ENCODE measurements around the gene CAPN10. TPM values are rescaled to one million over a fixed set of nuclear protein-coding genes. Genes with fewer than 3 reads are reported as not detected.

CAPN10 gene
- polyA plus RNA-seq, 1 donor (not counting 4 experiments of a cell fraction or from before 2014, with no cell fraction given): 7.1 TPM

GRCh38 chr2:240567137-240567871, 19.2 kb upstream of the CAPN10 start:
- peaks cover 5% of the 10 kb centered on the region for H4K20me1 ChIP-seq (ENCODE audit: control insufficient read depth, extremely low read depth, insufficient read depth, low read length)
- H3K79me2 ChIP-seq (ENCODE audit: control insufficient read depth, insufficient read depth, low read length): no peaks in the 10 kb centered on the region
- H3K27ac ChIP-seq (ENCODE audit: control insufficient read depth, insufficient read depth, low read length): peak overlapping the region; percentile 56
- peaks cover 36% of the 10 kb centered on the region for H3K4me1 ChIP-seq (ENCODE audit: control insufficient read depth, extremely low read depth, insufficient read depth, low read length)
- peak overlapping the region; percentile 66 for H3K9ac ChIP-seq (ENCODE audit: control insufficient read depth, extremely low read depth, insufficient read depth, low read length)
- H3K27me3 ChIP-seq (ENCODE audit: control insufficient read depth, extremely low read depth, insufficient read depth, low read length): no peaks in the 10 kb centered on the region
- peak overlapping the region; percentile 54 for H2AFZ ChIP-seq (ENCODE audit: control insufficient read depth, low read length)
- H3K4me3 ChIP-seq (ENCODE audit: control insufficient read depth in 2 of 3, extremely low read depth in 1 of 3, insufficient read depth in 2 of 3, low read depth in 1 of 3, low read length in 3 of 3): peak overlapping the region; percentile 57 to 82 (median 71)
- no peaks in the 10 kb centered on the region for H3K9me3 ChIP-seq (ENCODE audit: control insufficient read depth, low read depth, low read length)
- peak overlapping the region; percentile 86 for H3K4me2 ChIP-seq (ENCODE audit: control insufficient read depth, extremely low read depth, insufficient read depth, low read depth, low read length)
- no peak for DNase-seq (ENCODE audit: low read depth, low spot score)
- peak; percentile 80 for FAIRE-seq
- H3K9me1 ChIP-seq (ENCODE audit: control insufficient read depth, extremely low read depth, insufficient read depth, low read length): peaks cover 2% of the 10 kb centered on the region
- dilution Hi-C loops (cut with MboI; ENCODE audit: extremely low pct_ligation_motif_present, low sequenced_read_pairs): no loop called here
- no peak for TF ChIP-seq EZH2 (IDR thresholded peaks at IDR 0.05; ENCODE audit: low read length)
- TF ChIP-seq, protein P1, sequence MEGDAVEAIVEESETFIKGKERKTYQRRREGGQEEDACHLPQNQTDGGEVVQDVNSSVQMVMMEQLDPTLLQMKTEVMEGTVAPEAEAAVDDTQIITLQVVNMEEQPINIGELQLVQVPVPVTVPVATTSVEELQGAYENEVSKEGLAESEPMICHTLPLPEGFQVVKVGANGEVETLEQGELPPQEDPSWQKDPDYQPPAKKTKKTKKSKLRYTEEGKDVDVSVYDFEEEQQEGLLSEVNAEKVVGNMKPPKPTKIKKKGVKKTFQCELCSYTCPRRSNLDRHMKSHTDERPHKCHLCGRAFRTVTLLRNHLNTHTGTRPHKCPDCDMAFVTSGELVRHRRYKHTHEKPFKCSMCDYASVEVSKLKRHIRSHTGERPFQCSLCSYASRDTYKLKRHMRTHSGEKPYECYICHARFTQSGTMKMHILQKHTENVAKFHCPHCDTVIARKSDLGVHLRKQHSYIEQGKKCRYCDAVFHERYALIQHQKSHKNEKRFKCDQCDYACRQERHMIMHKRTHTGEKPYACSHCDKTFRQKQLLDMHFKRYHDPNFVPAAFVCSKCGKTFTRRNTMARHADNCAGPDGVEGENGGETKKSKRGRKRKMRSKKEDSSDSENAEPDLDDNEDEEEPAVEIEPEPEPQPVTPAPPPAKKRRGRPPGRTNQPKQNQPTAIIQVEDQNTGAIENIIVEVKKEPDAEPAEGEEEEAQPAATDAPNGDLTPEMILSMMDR (optimal IDR thresholded peaks at IDR 0.05 in 1 of 3, IDR thresholded peaks at IDR 0.05 in 1 of 3, conservative IDR thresholded peaks at IDR 0.05 in 1 of 3; ENCODE audit: extremely low read depth in 1 of 3, insufficient read depth in 2 of 3, low read length in 3 of 3): no peak
- no peaks in the 10 kb centered on the region for H3K36me3 ChIP-seq (ENCODE audit: control insufficient read depth in 2 of 2, extremely low read depth in 1 of 2, insufficient read depth in 2 of 2, low read length in 2 of 2)

DNA sequence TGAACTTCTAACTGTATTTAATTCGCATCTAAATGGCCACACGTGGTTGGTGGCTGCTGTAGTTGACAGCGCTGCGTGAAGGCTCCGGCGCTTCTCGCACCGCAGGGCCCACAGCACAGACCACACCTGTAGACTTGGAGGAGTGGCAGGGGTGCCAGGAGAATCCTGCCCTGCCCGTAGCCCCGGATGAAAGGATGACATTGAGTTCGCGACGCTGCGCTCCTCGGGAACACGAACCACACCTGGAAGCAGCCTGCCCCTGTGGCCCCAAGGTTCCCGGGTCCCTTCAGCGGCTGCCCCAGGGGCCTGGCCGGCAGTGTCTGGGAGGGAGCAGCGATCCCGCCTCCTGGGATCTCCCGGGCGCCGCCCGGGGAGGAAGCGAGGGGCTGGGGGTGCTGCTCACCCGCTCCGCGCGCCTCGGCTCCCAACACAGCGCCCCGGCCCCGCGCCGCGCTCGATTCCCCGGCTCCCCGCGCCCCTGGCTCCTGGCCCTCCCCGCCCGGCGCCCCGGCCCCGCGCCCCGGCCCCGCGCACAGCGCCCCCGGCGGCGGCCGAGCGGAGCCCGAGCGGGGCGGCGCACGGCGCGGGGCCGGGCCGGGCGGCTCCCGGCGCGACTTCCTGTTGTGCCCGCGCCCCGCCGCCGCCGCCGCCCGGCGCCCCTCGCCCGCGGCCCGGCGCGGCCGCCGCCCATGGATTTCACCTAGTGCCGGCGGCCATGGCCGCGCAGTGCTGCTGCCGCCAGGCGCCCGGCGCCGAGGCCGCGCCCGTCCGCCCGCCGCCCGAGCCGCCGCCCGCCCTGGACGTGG, 18.5 kb upstream of the CAPN10 start, which contains the start of gene RNPEPL1:
RNPEPL1 (plus strand) TSS at position 613 of the 806 bp plus-strand sequence; CDS start at position 716, 103 bp downstream.
- TF ChIP-seq, protein P1 (optimal IDR thresholded peaks at IDR 0.05 in 1 of 3, IDR thresholded peaks at IDR 0.05 in 1 of 3, conservative IDR thresholded peaks at IDR 0.05 in 1 of 3; ENCODE audit: extremely low read depth in 1 of 3, insufficient read depth in 2 of 3, low read length in 3 of 3): no peak
- TF ChIP-seq EZH2 (IDR thresholded peaks at IDR 0.05; ENCODE audit: low read length): no peak
- no peak for FAIRE-seq
- Histone ChIP-seq H3K9me1 (ENCODE audit: control insufficient read depth, extremely low read depth, insufficient read depth, low read length) (peaks cover 2% of the 10 kb centered on the region), H3K4me2 (ENCODE audit: control insufficient read depth, extremely low read depth, insufficient read depth, low read depth, low read length) (peak within 1 kb of the TSS; percentile 89), H2AFZ (ENCODE audit: control insufficient read depth, low read length) (peak within 1 kb of the TSS; percentile 54), H3K9ac (ENCODE audit: control insufficient read depth, extremely low read depth, insufficient read depth, low read length) (peak within 1 kb of the TSS; percentile 66), H4K20me1 (ENCODE audit: control insufficient read depth, extremely low read depth, insufficient read depth, low read length) (peaks cover 5% of the 10 kb centered on the region), H3K4me3 (ENCODE audit: control insufficient read depth in 2 of 3, extremely low read depth in 1 of 3, insufficient read depth in 2 of 3, low read depth in 1 of 3, low read length in 3 of 3) (peak within 1 kb of the TSS; percentile 57 to 82 (median 71)), H3K4me1 (ENCODE audit: control insufficient read depth, extremely low read depth, insufficient read depth, low read length) (peaks cover 35% of the 10 kb centered on the region), H3K36me3 (ENCODE audit: control insufficient read depth in 2 of 2, extremely low read depth in 1 of 2, insufficient read depth in 2 of 2, low read length in 2 of 2) (no peaks in the 10 kb centered on the region), H3K9me3 (ENCODE audit: control insufficient read depth, low read depth, low read length) (no peaks in the 10 kb centered on the region), H3K27ac (ENCODE audit: control insufficient read depth, insufficient read depth, low read length) (peak within 1 kb of the TSS; percentile 56), H3K27me3 (ENCODE audit: control insufficient read depth, extremely low read depth, insufficient read depth, low read length) (no peaks in the 10 kb centered on the region), H3K79me2 (ENCODE audit: control insufficient read depth, insufficient read depth, low read length) (no peaks in the 10 kb centered on the region)
- DNase-seq (ENCODE audit: low read depth, low spot score): no peak
- dilution Hi-C loops (cut with MboI; ENCODE audit: extremely low pct_ligation_motif_present, low sequenced_read_pairs): no loop called here

Measured in keratinocyte (primary cell).